Measurements from ENCODE around the gene MMP11.

DNA sequence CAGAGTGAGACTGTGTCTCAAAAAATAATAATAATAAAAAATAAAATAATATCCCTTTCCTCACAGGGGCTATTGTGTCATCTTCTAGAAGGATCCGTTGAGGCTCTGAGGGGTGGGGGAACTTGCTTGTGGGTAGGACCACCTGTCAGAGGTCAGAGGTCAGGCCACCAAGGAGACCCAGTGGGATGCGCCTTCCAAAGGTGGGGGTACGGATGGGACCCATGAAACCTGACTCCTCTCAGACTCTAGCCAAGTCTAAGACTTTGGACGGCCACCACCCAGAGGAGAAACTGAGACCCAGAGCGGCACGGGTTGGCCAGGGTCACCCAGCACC is 367 bp upstream of the MMP11 start:
- TF ChIP-seq, protein P1, sequence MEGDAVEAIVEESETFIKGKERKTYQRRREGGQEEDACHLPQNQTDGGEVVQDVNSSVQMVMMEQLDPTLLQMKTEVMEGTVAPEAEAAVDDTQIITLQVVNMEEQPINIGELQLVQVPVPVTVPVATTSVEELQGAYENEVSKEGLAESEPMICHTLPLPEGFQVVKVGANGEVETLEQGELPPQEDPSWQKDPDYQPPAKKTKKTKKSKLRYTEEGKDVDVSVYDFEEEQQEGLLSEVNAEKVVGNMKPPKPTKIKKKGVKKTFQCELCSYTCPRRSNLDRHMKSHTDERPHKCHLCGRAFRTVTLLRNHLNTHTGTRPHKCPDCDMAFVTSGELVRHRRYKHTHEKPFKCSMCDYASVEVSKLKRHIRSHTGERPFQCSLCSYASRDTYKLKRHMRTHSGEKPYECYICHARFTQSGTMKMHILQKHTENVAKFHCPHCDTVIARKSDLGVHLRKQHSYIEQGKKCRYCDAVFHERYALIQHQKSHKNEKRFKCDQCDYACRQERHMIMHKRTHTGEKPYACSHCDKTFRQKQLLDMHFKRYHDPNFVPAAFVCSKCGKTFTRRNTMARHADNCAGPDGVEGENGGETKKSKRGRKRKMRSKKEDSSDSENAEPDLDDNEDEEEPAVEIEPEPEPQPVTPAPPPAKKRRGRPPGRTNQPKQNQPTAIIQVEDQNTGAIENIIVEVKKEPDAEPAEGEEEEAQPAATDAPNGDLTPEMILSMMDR (IDR thresholded peaks at IDR 0.05): no peak
- TF ChIP-seq POLR2A (IDR thresholded peaks at IDR 0.05): no peak
